GM21786 (cell line): ENCODE results near the gene GRID2.
A peak's percentile ranks its signal among the peaks of the same experiment; 100 is the strongest.

ENCODE experiments used
- ATAC-seq: cut with Tn5 transposase; IDR thresholded peaks from one replicate; pipeline ENCODE4 v1.9.1; 2021; ENCODE audit not compliant: unreplicated experiment

The GRID2 gene

DNA sequence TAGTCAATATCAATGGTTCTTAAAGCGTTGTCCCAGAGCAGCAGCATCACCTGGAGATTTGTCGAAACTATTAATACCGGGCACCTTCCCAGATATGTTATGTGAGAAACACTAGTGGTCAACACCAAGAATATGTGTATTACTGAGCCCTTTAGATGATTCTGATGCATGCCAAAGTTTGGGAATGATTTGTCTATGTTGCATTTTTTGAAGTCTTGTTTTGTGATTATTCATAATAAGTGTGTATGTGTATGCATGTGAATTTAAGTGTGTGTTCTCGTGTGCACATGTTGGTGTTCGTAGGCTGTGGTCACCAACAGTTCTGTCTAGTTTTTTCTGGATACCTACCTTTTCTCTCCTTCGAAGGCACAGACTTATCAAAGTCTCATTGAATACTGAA lies 749.4 kb downstream of the GRID2 start:
- ATAC-seq, result no peak

DNA sequence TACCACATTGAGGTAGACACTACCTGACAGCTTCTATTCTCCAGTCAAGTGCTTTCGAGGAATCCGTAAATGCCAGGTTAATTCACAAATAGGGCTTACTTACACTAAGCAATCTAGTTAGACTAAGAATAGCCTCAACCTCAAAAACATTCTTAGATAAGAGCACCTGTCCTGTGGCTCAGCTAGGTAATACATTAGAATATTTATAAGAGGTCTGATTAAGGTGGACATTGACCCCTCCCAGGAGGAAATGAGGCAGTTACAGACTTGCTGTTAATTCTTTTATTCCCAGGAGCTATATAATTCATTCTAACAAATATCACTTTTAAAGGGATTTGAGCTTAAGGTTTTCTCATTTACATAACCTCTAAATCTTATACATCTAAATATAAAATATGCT lies 758.1 kb downstream of the GRID2 start:
- ATAC-seq, result no peak

DNA sequence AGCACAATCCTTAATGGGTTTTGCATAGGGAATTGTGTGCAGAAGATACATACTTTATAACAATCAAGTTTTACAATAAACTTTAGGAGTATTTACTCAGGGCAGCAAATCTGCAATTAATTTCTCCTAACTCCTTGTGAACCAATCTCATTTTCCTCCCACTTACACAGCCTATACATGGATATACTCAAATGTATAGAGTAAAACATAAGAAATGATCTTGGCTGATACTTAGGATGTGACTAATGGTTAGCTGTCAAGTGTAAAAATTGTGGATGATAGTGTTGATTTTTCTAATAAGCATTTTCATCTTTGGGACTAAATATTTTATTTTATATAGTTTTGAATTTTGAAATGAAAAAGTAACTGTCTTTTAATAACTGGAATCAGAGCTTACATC lies 759.6 kb downstream of the GRID2 start:
- no peak for ATAC-seq

DNA sequence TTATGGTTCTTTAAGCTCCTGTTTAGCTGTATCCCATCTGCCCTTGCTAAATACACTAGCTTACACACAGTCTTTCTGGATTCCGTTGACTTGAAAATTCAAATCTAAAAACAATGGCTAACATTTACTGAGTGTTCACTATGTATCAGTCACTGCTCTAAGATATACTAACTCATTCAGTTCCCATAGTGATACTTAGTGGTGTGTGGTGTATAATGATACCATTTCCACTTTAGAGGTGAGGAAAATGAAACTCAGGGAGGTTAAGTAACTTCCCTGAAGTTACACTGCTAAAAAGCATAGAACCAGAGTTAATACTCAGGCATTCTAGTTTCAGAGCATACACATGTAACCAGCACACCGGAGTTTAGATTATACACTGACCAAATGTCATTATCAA lies 762.0 kb downstream of the GRID2 start:
- ATAC-seq, result no peak

DNA sequence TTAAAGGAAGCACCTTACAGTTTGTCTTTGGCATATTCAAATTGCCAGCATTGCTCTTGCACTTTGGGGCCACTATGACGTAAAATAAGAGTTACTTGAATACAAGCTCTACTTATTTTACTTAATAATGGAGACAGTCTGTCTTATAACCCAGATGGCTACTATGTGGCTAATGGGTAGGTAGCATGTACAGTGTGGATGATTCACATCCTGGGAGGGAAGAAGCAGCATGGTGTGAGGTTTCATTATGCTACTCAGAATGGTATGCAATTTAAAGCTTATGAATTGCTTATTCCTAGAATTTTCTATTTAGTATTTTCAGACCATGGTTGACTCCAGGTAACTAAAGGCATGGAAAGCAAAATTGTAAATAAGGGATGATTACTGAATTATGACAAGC lies 763.0 kb downstream of the GRID2 start:
- no peak for ATAC-seq

DNA sequence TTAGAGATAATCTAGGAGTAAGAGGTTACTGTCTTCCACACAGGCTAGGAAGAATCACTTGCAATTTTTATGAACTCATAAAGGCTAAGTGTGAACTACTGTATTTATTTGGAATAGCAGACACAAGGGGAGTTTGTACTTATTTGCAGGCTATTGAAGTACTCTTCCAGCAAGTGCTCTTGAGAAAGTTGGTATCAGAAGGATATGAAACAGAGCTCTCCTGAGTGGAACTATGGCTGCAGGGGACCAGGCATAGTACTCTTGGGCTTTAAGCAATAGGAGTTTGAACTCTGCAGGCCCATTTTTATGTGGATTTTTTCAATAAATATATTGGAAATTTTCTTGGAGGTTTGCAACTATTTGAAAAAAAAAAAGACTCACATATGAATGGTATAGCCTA lies 768.5 kb downstream of the GRID2 start:
- no peak for ATAC-seq

DNA sequence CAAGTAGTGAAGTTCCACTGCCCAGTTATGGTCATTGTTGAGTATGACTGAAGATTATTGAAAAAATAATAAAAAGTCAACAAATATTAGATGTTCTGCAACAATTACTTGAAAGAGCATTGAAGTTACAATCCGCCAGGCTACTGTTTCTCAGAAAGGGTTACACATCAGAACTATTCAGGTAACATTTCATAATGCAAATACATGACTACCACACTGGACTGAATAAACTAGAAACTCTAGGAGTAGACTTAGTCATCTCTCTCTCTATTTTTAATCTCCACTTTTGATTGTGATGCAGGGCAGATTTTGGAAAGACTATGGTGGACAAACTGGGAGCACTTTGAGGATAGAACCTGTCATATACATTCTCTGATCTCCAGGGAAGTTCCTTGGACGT lies 776.5 kb downstream of the GRID2 start:
- no peak for ATAC-seq

DNA sequence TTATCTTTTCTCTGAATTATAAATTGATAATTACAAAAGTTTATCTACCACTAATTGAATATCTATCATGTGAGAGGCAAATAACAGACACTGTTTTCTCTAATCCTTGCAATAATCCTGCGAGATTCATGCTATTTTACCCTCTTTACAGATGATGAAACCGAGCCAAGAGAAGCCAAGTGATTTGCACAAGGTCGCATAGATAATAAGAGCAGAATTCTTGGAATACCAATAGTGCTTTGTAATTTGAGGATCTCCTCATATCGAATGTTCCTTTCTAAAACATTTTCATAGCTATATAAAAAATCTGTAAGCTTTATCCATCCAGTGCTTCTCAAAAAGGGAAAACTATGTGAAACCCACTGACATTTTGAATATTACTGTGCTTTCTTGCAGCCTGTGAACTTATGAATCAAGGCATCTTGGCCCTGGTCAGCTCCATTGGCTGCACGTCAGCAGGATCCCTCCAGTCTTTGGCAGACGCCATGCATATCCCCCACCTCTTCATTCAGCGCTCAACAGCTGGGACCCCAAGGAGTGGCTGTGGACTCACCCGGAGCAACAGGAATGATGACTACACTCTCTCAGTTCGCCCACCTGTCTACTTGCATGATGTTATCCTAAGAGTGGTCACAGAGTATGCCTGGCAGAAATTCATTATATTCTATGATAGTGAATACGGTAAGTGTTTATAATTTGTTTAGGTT lies 781.0 kb downstream of the GRID2 start:
- ATAC-seq, result no peak

DNA sequence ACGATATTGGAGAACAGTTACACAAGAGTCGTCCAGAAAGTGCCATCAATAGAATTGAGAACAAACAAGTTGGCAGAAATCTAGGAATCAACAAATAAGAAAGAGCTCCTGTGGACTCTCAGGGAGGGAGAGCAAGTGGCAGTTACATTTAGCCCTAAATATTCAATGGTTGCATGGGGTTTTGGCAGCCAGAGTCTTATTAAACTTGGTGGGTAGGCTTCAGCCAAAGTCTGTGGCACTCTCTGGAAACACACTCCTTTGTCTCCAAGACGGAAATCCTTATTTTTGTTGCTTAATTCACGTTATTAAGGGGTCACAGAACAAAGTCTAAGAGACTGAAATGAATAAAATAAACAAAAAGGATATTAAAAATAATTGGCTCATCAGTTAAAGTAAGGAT lies 782.6 kb downstream of the GRID2 start:
- ATAC-seq, result no peak

DNA sequence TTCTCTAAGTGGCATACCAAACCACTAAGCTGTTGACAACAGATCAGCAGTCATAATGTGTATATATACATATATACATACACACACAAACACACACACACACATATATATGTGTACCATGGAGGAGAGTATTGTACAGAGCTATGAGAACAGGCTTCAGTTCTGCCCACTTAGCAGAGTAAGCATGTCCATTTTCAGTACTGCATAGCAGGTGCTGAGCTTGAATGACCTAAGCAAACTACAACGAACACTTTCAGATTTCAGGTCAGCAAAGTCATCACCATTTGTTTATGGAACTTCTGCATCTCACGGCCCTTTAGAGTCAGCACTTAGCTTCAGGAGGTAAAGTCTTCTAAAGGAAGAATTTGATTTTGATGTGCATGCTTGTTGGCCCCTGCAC lies 789.0 kb downstream of the GRID2 start:
- ATAC-seq, result peak; percentile 52

DNA sequence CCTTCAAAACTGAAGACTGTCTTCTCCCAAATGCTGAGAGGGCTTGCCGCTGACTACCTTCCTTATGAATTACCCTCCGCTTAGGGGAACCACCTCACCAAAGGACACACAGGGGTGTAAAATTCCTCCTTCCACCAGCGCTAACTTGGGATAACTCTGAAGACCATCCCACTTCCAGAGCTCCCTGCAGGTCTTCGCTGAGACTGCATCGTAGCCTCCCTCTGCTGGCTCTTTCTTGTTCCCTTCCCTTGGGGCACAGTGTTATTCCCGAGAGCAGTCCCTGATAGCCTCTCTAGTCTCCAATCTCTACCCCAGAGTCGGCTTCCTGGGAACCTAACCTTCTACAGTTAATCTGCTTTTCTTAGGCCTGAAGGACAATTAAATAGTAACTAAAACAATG lies 799.3 kb downstream of the GRID2 start:
- no peak for ATAC-seq

DNA sequence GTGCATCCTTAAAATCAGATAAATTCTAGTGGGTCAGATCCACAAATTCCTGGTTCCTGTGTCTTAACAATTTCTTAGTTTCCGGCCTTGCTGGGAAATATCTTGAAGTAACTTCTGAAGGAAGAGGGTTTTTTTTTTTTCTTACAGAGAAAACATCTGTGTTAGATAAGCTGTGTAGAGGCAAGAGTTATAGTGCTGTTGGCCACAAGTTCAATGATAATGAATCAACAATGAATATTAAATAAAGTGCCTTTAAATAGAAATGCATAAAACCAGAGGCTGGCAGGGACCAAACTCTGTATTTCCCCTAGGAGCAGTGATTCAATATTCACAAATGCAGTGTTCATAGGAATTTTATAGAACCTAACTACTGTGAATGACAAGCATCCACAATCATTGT lies 812.9 kb downstream of the GRID2 start:
- no peak for ATAC-seq

DNA sequence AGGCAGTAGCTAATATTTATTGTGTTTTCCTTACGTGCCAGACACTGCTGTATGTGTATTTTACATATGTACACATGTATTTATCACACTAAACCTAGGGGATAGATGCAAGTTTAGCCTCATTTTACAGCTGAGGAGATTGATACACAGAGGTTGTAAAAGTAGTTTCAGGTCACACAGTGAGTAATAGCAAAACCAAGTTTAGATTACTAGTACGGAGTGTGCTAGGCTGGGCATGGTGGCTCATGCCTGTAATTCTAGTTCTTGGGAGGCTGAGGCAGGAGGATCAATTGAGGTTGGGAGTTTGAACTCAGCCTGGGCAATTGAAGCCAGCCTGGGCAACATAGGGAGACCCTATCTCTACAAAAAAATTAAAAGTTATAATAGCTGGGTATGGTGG lies 823.7 kb downstream of the GRID2 start:
- no peak for ATAC-seq

DNA sequence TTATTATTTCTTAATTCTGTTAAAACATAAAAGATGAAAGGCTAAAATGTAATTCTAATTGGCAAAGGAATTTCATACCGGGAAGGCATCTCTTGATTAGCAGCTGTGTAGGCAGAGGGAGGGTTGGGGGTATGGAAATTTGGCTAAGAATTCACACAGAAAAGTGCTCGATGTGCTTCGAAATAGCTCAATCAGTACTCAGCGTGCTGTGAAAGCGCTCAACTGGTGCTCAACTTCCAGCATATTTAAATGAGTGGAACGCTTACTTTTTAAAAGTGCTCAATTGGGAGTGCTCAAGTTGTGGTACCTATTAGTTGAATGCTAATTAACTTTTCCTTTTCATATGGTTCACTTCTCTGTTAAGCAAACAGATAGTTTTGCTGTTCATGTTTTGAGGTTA lies 828.9 kb downstream of the GRID2 start:
- no peak for ATAC-seq

DNA sequence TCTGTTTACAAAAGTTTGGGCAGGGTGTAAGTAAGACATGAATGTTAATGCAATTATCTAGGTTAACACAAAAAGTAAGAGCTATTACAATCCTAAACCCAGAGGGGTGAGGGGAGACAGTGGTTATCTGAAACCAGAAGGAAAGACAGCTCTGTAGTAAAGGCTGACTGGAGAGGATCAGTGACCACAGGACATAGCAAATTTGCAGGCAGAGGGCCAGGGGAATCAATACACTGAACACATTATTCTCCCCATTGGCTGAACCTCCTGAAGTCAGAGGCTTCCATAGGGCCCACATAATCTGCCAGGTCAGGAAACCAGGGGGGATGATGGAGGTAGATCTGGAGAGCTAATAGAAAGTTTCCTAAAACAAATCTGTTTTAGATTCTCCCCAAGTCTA lies 835.4 kb downstream of the GRID2 start:
- ATAC-seq, result no peak

DNA sequence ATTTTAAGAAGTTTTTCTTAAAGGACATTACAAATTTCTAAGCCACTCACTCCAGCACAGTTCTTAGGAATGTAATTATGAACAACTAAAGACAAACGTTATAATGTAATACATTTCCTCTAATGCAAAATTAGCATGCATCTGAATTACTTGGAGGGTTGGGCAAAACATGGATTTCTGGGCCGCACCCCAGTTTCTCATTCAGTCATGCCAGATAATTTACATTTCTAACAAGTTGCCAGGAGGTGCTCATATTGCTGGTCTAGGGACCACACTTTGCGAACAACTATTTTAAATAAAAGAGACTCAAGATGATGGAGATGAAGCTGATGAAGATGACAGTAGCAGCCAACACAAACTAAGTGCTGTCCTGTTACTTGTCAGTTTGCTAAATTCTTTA lies 840.1 kb downstream of the GRID2 start:
- no peak for ATAC-seq

DNA sequence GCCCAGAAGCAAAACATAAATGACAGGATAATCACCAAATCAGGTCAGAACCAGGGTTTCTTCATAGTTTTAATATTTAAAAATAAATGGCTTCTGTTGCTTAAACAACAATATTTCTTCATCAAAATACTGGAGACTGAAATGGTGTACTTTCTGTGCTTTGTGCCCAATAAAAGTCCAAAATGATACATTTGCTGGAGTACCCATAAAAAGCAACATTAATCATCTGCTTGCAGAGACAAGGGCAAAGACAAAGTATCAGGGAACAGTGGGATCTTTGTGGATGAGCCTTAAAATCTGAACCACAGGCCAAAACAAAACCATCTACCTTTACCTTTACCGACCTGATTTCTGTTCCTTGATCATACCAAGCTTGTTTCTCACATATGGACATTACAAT lies 840.9 kb downstream of the GRID2 start:
- ATAC-seq, result no peak

DNA sequence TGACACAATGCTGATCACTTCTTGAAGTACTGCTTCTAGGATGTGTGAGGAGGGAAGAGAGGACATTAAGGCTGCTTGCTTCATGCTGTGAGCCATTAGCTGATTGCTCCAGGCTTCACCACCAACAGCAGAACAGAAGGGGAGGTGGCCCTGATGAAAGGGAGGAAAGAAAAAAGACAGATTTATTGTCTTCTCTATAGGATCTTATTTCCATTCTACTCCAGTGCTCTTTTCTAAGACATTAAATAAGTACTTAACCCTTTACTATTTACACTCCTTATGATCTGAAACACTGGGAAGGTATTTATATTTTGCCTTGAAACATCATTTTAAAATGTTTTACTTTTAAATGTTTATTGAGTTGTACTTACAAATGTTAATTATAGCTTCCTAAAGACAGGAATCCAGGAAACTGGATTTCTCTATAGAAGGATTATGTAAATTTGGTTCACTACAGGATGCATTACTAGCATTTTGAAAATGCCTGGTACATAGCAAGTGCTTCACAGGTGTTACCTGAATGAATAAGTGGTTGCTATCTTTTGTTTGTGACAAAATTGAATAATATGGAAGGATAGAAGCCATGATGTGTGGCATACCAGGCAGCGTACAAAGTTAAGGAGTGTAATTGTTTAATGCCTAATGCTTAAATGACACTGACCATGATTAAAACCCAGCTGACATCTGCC lies 843.9 kb downstream of the GRID2 start:
- ATAC-seq, result no peak

DNA sequence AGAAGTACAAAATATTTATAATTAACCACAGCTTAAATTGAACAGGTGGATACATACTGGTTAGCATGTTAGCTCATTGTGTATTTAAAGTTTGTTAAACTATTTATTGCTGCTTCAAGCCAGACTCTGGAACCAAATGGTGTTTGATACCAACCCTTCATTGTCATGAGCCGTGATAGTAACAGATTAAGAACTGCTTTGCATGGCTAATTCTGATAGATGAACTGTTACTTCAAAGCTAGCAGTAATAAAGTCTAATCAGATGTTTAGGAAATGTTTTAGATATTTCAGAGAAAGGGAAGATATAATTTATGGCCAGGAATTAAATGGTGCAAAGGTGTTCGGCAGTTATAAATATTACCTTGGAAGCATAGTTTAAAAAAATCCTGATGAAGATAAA lies 848.7 kb downstream of the GRID2 start:
- ATAC-seq, result no peak

DNA sequence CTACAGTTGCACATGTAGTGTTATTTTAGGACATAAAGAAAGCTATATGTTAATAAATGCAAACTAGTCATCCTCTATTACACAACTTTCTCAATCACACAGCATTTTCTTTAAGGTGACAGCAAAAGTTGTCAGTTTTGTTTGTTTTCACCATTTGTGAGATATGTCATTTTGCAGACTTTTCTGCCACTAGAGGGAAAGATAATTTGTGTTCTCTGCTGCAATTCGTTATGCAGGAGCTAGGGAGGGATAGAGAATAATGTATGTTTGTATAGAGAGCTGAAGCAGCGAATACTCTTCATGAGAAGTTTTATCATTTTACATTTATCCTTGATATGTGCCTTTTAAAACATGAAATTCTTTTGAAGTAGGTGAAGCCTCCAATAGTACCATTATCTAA lies 854.2 kb downstream of the GRID2 start:
- no peak for ATAC-seq

DNA sequence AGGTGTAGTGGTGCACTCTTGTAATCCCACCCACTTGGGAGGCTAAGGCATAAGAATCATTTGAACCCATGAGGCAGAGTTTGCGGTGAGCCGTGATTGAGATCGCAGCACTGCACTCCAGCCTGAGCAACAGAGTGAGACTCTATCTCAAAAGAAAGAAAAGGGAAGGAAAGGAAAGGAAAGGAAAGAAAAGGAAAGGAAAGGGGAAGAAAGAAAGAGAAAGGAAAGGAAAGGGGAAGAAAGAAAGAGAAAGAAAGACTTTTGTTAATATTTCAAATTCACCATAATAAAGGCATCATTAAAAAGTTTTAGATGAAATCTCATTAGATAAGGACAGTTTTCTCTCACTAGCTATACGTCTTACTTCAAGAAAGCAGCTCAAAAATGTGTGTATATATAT lies 864.3 kb downstream of the GRID2 start:
- ATAC-seq, result no peak

DNA sequence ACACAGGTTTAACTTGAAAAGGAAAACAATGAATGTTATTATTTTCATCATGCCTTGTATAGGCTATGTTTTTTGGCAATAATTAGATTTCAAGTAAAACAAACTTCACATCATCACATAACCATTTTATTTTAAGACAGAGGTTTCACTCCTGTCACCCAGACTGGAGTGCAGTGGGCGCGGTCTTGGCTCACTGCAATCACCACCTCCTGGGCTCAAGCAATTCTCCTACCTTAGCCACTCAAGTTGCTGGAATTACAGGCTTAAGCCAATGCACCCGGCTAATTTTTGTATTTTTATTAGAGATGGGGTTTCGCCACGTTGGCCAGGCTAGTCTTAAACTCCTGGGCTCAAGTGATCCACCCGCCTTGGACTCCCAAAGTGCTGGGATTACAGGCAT lies 866.2 kb downstream of the GRID2 start:
- ATAC-seq, result no peak

DNA sequence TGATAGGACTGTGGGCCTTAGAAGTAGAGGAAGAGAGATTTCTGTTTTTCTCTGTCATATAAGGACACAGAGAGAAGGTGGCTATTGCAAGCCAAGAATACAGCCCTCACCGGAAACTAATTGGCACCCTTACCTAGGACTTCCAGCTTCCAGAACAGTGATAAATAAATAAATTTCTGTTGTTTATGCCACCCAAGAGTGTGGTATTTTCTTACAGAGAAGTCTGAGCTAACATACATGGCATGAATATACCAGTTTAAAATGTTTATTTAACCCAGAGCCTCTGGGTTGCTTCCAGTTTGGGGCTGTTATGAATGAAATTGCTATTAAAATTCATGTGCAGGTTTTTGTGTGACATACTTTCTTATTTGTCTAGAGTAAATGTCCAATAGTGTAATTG lies 870.8 kb downstream of the GRID2 start:
- ATAC-seq, result no peak
